HepG2 (cell line): ENCODE measurements around the gene THRB.

ENCODE experiments used
- FOXP4 ChIP-seq: sonication (generic); formaldehyde crosslinking; IDR thresholded peaks from 2 replicates; pipeline ENCODE4 v1.4.0; 2020; ENCODE audit warnings: missing genetic modification reagents
- ZMYM4 ChIP-seq: sonication (generic); formaldehyde crosslinking; IDR thresholded peaks from 2 replicates; pipeline ENCODE4 v1.8.1; 2023; ENCODE audit warnings: mild to moderate bottlenecking, missing genetic modification reagents

- TF ChIP-seq FOXP4 (no peak), ZMYM4 (CRISPR knock-in tag) (no peak)
Measured at GRCh38 chr3:24400450-24400849, 94.2 kb downstream of the THRB start.
